Stimulated activated naive CD8-positive, alpha-beta T cell treated with anti-CD3 and anti-CD28 coated beads, Interleukin-15, Interleukin-2, amounts not matched to agents 100 U/mL and 50 U/mL, for 24 hours (primary cell): ENCODE data around the gene SH2D6.
"Not testable (repeated sequence)": the region's sequence is repeated elsewhere in the genome, so short reads cannot be mapped to it uniquely, and the experiment has no call there.

Experiments used
- ATAC-seq: fragments of 150-1000 bp; cut with Tn5 transposase; one replicate; pipeline ENCODE4 v1.10.0; 2021
- DNase-seq: peaks from one replicate; pipeline ENCODE4 v3.0.0; 2021

SH2D6 gene

GRCh38 chr2:85470850-85471800 lies 52.6 kb downstream of the SH2D6 start:
- DNase-seq (peak; percentile 27), ATAC-seq (no peak)

- DNase-seq (no peak), ATAC-seq (no peak)
Observed at GRCh38 chr2:85472261-85472660, 53.7 kb downstream of the SH2D6 start.

DNA sequence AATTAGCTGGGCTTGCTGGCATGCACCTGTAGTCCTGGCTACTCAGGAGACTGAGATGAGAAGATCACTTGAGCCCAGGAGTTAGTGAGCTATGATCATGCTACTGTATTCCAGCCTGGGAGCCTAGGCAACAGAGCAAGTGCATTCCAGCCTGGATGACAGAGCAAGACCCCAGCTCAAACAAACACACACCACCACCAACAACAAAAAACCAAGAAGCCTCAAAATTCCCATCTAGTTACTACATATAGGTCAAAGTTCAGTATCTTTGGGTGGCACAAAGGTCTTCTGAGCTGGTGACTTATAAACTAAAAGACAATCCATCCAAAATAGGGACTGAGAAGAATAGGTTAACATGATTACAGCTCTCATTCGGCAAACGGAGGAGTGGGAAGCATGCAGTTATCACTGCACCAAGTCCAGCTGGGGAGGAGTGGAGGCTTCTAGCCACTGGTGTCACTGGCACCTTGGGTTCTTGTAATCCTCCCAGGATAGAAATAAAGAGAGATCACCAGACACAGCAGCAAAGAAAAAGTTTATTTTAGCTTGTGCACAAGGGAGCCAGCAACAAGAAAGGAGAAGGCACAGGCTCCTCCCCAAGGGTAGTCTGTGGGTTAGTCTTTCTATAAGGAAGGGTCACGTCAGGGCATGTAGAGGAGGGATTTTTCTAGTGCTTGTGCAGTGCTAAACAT lies 57.4 kb downstream of the SH2D6 start:
- DNase-seq (no peak), ATAC-seq (no peak)

GRCh38 chr2:85476624-85477023 lies 58.1 kb downstream of the SH2D6 start:
- DNase-seq (no peak), ATAC-seq (no peak)

GRCh38 chr2:85477884-85478283 lies 59.4 kb downstream of the SH2D6 start:
- ATAC-seq (no peak), DNase-seq (no peak)

GRCh38 chr2:85481818-85482777 lies 63.6 kb downstream of the SH2D6 start:
- DNase-seq (no peak), ATAC-seq (no peak)

GRCh38 chr2:85484615-85485014 lies 66.1 kb downstream of the SH2D6 start:
- not testable (repeated sequence) for ATAC-seq, DNase-seq

DNA sequence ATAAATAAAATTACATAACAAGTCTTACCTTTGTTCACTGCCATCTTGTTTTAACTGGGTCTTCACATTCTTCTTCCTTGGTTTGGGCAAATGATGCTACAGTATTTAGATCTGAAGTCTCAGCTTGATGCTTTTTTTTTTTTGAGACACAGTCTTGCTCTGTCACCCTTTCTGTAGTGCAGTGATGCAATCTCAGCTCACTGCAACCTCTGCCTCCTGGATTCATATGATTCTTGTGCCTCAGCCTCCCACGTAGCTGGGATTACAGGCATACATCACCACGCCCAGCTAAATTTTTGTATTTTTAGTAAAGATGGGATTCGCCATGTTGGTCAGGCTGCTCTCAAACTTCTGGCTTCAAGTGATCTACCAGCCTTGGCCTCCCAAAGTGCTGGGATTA lies 67.3 kb downstream of the SH2D6 start:
- DNase-seq = no peak
- ATAC-seq = no peak
